ENCODE results near the gene C8G.

DNA sequence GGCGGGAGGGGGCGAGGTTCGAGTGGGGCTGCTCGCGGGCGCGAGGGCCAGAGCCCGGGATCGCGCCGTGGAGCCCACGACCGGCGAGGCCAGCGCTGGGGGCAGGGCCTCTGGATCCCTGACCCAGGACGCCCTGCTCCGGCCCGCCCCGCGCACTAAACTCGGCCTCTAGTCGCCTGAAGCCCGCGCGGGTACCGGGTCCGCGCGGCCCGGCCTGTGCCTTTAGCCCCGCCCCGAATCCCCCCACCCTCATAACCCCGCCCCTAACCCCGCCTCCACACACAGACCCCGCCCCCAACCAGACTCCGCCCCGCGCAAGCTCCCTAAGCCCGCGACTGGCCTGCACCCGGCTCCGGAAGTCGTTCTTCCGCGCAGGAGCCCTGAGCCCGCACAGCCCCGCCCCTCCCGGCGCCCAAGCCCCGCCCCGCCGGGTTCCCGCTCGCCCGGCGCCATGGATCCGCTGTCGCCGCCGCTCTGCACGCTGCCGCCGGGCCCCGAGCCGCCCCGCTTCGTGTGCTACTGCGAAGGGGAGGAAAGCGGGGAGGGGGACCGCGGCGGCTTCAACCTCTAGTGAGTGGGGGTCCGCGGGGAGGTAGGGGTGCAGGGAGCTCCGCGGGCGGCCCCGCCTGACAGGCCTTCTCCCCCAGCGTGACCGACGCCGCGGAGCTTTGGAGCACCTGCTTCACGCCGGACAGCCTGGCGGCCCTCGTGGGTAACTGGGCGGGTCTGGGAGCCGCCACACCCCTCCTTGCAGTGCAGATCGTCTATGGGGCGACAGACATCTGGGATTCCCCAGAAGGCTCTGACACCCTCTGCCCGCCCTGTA, 47.2 kb downstream of the C8G start, which contains the start of gene PAXX:
- TF ChIP-seq, protein P1, sequence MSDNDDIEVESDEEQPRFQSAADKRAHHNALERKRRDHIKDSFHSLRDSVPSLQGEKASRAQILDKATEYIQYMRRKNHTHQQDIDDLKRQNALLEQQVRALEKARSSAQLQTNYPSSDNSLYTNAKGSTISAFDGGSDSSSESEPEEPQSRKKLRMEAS (IDR thresholded peaks at IDR 0.05; ENCODE audit: low read depth, low read length), result peak; percentile 68
- TF ChIP-seq, protein P2, sequence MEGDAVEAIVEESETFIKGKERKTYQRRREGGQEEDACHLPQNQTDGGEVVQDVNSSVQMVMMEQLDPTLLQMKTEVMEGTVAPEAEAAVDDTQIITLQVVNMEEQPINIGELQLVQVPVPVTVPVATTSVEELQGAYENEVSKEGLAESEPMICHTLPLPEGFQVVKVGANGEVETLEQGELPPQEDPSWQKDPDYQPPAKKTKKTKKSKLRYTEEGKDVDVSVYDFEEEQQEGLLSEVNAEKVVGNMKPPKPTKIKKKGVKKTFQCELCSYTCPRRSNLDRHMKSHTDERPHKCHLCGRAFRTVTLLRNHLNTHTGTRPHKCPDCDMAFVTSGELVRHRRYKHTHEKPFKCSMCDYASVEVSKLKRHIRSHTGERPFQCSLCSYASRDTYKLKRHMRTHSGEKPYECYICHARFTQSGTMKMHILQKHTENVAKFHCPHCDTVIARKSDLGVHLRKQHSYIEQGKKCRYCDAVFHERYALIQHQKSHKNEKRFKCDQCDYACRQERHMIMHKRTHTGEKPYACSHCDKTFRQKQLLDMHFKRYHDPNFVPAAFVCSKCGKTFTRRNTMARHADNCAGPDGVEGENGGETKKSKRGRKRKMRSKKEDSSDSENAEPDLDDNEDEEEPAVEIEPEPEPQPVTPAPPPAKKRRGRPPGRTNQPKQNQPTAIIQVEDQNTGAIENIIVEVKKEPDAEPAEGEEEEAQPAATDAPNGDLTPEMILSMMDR (IDR thresholded peaks at IDR 0.05; ENCODE audit: low read depth, low read length), result no peak
